ENCODE results near the gene ATP11A.

ATP11A gene

DNA sequence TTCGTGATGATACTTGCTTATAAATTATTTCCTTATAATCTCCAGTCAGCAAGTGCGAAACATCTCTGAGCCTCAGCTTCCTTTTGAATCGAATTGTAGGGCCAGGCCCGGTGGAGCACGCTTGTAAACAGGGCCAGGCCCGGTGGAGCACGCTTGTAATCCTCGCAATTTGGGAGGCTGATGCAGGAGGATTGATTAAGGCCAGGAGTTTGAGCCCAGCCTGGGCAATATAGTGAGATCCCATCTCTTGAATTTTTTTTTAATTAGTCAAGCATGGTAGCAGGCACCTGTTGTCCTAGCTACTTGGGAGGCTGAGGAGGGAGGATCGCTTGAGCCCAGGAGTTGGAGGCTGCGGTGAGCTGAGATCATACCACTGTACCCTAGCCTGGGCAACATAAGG is 163.0 kb downstream of the ATP11A start:
- H3K36me3 ChIP-seq (ENCODE audit: control insufficient read depth in 1 of 2, insufficient read depth in 2 of 2, low read length in 2 of 2), result peaks cover 26 to 33% of the 10 kb centered on the region in 2 experiments
- H3K4ac ChIP-seq (ENCODE audit: low read depth, low read length), result no peak overlapping the region
- no peaks in the 10 kb centered on the region for H3K27me3 ChIP-seq (ENCODE audit: insufficient read depth, low read length)
- no peaks in the 10 kb centered on the region for H3K79me1 ChIP-seq (ENCODE audit: low read length)
- no peak overlapping the region for H2AFZ ChIP-seq (ENCODE audit: insufficient read depth, low read length, poor library complexity)
- no peak overlapping the region for H4K8ac ChIP-seq (ENCODE audit: low read depth, low read length)
- peaks cover 1% of the 10 kb centered on the region for H3K9me3 ChIP-seq (ENCODE audit: insufficient read depth, low read depth, low read length)
- H3K4me1 ChIP-seq (ENCODE audit: control insufficient read depth in 1 of 2, insufficient read depth in 2 of 2, low read length in 2 of 2), result no peaks in the 10 kb centered on the region
- no peak overlapping the region for H3K9ac ChIP-seq (ENCODE audit: low read length)
- H3K27ac ChIP-seq (ENCODE audit: low read depth, low read length), result no peak overlapping the region
- no peak overlapping the region for H3K18ac ChIP-seq (ENCODE audit: low read length)
- peak in 1 of 2 donors; percentile 64 for DNase-seq
- no peak overlapping the region for H2BK5ac ChIP-seq (ENCODE audit: low read depth, low read length, poor library complexity)
- no peak overlapping the region for H2AK5ac ChIP-seq (ENCODE audit: low read length)
- H4K91ac ChIP-seq (ENCODE audit: low read depth, low read length), result no peak overlapping the region
- WGBS (ENCODE audit: extremely low coverage, insufficient coverage, insufficient read length), result no CpG with 5 or more reads among the region's 10 CpGs
- H3K79me2 ChIP-seq (ENCODE audit: control insufficient read depth, insufficient read depth, low read length, poor library complexity), result no peaks in the 10 kb centered on the region
- H3K14ac ChIP-seq (ENCODE audit: low read length), result no peak overlapping the region
- H4K12ac ChIP-seq (ENCODE audit: low read depth, low read length), result no peak overlapping the region
- H3K4me3 ChIP-seq (ENCODE audit: low read depth, low read length), result no peak overlapping the region
- H3K23ac ChIP-seq (ENCODE audit: low read length), result no peak overlapping the region
- H2BK12ac ChIP-seq (ENCODE audit: low read length), result no peak overlapping the region
- no peak overlapping the region for H3K4me2 ChIP-seq (ENCODE audit: low read length)
- no peak overlapping the region for H2BK120ac ChIP-seq (ENCODE audit: insufficient read depth, low read length, poor library complexity)

DNA sequence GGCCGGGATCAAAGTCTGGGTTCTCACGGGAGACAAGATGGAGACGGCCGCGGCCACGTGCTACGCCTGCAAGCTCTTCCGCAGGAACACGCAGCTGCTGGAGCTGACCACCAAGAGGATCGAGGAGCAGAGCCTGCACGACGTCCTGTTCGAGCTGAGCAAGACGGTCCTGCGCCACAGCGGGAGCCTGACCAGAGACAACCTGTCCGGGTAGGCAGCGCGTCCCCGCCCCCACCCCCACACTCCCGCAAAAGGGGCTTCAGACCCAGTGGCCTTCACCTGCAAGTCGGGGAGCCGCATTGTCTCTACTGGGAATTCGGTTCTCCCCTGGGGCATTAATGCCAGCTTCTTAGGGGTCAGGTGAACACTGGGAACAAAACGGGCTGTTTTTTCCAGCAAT is 164.5 kb downstream of the ATP11A start:
- no peak overlapping the region for H3K27ac ChIP-seq (ENCODE audit: low read depth, low read length)
- no peak overlapping the region for H3K14ac ChIP-seq (ENCODE audit: low read length)
- H3K79me1 ChIP-seq (ENCODE audit: low read length), result no peaks in the 10 kb centered on the region
- no peak overlapping the region for H4K8ac ChIP-seq (ENCODE audit: low read depth, low read length)
- H2AK5ac ChIP-seq (ENCODE audit: low read length), result no peak overlapping the region
- H4K91ac ChIP-seq (ENCODE audit: low read depth, low read length), result no peak overlapping the region
- whole genome bisulfite sequencing (ENCODE audit: extremely low coverage, insufficient coverage, insufficient read length), result no CpG with 5 or more reads among the region's 25 CpGs
- no peak overlapping the region for H2BK12ac ChIP-seq (ENCODE audit: low read length)
- no peak overlapping the region for H3K4ac ChIP-seq (ENCODE audit: low read depth, low read length)
- H3K4me1 ChIP-seq (ENCODE audit: control insufficient read depth in 1 of 2, insufficient read depth in 2 of 2, low read length in 2 of 2), result no peaks in the 10 kb centered on the region
- H3K36me3 ChIP-seq (ENCODE audit: control insufficient read depth in 1 of 2, insufficient read depth in 2 of 2, low read length in 2 of 2), result peaks cover 36 to 46% of the 10 kb centered on the region in 2 experiments
- no peak overlapping the region for H2BK120ac ChIP-seq (ENCODE audit: insufficient read depth, low read length, poor library complexity)
- H2BK5ac ChIP-seq (ENCODE audit: low read depth, low read length, poor library complexity), result no peak overlapping the region
- H4K12ac ChIP-seq (ENCODE audit: low read depth, low read length), result no peak overlapping the region
- no peak for DNase-seq
- H3K4me3 ChIP-seq (ENCODE audit: low read depth, low read length), result no peak overlapping the region
- no peak overlapping the region for H3K18ac ChIP-seq (ENCODE audit: low read length)
- H3K9ac ChIP-seq (ENCODE audit: low read length), result no peak overlapping the region
- H3K9me3 ChIP-seq (ENCODE audit: insufficient read depth, low read depth, low read length), result peaks cover 1% of the 10 kb centered on the region
- no peaks in the 10 kb centered on the region for H3K79me2 ChIP-seq (ENCODE audit: control insufficient read depth, insufficient read depth, low read length, poor library complexity)
- no peak overlapping the region for H3K23ac ChIP-seq (ENCODE audit: low read length)
- no peak overlapping the region for H3K4me2 ChIP-seq (ENCODE audit: low read length)
- H2AFZ ChIP-seq (ENCODE audit: insufficient read depth, low read length, poor library complexity), result no peak overlapping the region
- no peaks in the 10 kb centered on the region for H3K27me3 ChIP-seq (ENCODE audit: insufficient read depth, low read length)

DNA sequence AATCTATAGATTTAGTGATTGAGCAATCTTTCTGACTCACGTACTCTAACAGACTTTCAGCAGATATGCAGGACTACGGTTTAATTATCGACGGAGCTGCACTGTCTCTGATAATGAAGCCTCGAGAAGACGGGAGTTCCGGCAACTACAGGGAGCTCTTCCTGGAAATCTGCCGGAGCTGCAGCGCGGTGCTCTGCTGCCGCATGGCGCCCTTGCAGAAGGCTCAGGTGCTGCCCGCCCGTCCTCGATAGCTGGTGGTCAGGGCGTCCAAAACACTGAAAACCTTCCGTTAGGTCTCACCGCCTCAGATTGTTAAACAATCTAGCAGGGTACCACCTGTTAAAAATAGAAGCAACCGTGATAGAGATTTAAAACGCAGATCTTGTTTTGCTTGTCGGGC is 166.0 kb downstream of the ATP11A start:
- Histone ChIP-seq H3K79me2 (ENCODE audit: control insufficient read depth, insufficient read depth, low read length, poor library complexity) (no peaks in the 10 kb centered on the region), H3K79me1 (ENCODE audit: low read length) (no peaks in the 10 kb centered on the region), H3K9ac (ENCODE audit: low read length) (no peak overlapping the region), H3K27me3 (ENCODE audit: insufficient read depth, low read length) (no peaks in the 10 kb centered on the region), H2BK12ac (ENCODE audit: low read length) (no peak overlapping the region), H4K8ac (ENCODE audit: low read depth, low read length) (no peak overlapping the region), H3K4ac (ENCODE audit: low read depth, low read length) (no peak overlapping the region), H3K27ac (ENCODE audit: low read depth, low read length) (no peak overlapping the region), H4K91ac (ENCODE audit: low read depth, low read length) (no peak overlapping the region), H3K18ac (ENCODE audit: low read length) (no peak overlapping the region), H3K4me1 (ENCODE audit: control insufficient read depth in 1 of 2, insufficient read depth in 2 of 2, low read length in 2 of 2) (no peaks in the 10 kb centered on the region), H2AK5ac (ENCODE audit: low read length) (no peak overlapping the region), H3K14ac (ENCODE audit: low read length) (no peak overlapping the region), H3K36me3 (ENCODE audit: control insufficient read depth in 1 of 2, insufficient read depth in 2 of 2, low read length in 2 of 2) (peaks cover 42 to 53% of the 10 kb centered on the region in 2 experiments), H2BK5ac (ENCODE audit: low read depth, low read length, poor library complexity) (no peak overlapping the region), H2AFZ (ENCODE audit: insufficient read depth, low read length, poor library complexity) (no peak overlapping the region), H3K4me3 (ENCODE audit: low read depth, low read length) (no peak overlapping the region), H3K9me3 (ENCODE audit: insufficient read depth, low read depth, low read length) (no peaks in the 10 kb centered on the region), H3K4me2 (ENCODE audit: low read length) (no peak overlapping the region), H4K12ac (ENCODE audit: low read depth, low read length) (no peak overlapping the region), H3K23ac (ENCODE audit: low read length) (no peak overlapping the region), H2BK120ac (ENCODE audit: insufficient read depth, low read length, poor library complexity) (no peak overlapping the region)
- DNase-seq, result no peak
- WGBS (ENCODE audit: extremely low coverage, insufficient coverage, insufficient read length), result no CpG with 5 or more reads among the region's 21 CpGs

DNA sequence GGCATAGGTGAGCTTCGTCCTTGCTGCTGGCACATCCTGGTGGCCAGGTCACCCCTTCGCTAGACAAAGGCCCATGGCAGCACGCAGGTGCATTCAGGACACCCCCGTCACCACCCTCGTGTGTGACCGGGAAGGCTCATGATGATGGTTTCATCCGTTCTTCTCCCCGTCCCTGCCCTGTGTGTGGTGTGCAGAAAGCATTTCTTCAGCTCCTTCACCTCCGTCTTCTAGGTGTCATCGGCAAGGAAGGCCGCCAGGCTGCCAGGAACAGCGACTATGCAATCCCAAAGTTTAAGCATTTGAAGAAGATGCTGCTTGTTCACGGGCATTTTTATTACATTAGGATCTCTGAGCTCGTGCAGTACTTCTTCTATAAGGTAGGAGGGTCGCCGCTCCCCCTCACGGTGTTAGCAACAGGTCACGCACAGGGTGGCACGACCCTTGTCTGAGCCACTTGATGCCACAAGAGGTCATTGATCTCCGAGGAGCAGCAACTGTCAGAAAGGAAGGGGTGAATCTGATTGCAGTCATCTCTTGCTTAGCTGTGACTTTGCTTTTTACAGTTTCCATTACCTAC is 168.2 kb downstream of the ATP11A start:
- H3K23ac ChIP-seq (ENCODE audit: low read length), result no peak overlapping the region
- H3K27ac ChIP-seq (ENCODE audit: low read depth, low read length), result no peak overlapping the region
- H3K79me1 ChIP-seq (ENCODE audit: low read length), result no peaks in the 10 kb centered on the region
- H3K9me3 ChIP-seq (ENCODE audit: insufficient read depth, low read depth, low read length), result no peaks in the 10 kb centered on the region
- no peak overlapping the region for H2AFZ ChIP-seq (ENCODE audit: insufficient read depth, low read length, poor library complexity)
- no peaks in the 10 kb centered on the region for H3K79me2 ChIP-seq (ENCODE audit: control insufficient read depth, insufficient read depth, low read length, poor library complexity)
- H3K18ac ChIP-seq (ENCODE audit: low read length), result no peak overlapping the region
- H2BK12ac ChIP-seq (ENCODE audit: low read length), result no peak overlapping the region
- H3K4ac ChIP-seq (ENCODE audit: low read depth, low read length), result no peak overlapping the region
- no peaks in the 10 kb centered on the region for H3K27me3 ChIP-seq (ENCODE audit: insufficient read depth, low read length)
- no peak overlapping the region for H2BK5ac ChIP-seq (ENCODE audit: low read depth, low read length, poor library complexity)
- H4K91ac ChIP-seq (ENCODE audit: low read depth, low read length), result no peak overlapping the region
- H4K8ac ChIP-seq (ENCODE audit: low read depth, low read length), result no peak overlapping the region
- DNase-seq, result no peak
- WGBS (ENCODE audit: extremely low coverage, insufficient coverage, insufficient read length), result no CpG with 5 or more reads among the region's 20 CpGs
- H3K4me1 ChIP-seq (ENCODE audit: control insufficient read depth in 1 of 2, insufficient read depth in 2 of 2, low read length in 2 of 2), result no peaks in the 10 kb centered on the region
- no peak overlapping the region for H3K4me2 ChIP-seq (ENCODE audit: low read length)
- H2BK120ac ChIP-seq (ENCODE audit: insufficient read depth, low read length, poor library complexity), result no peak overlapping the region
- peaks cover 49 to 63% of the 10 kb centered on the region in 2 experiments for H3K36me3 ChIP-seq (ENCODE audit: control insufficient read depth in 1 of 2, insufficient read depth in 2 of 2, low read length in 2 of 2)
- no peak overlapping the region for H2AK5ac ChIP-seq (ENCODE audit: low read length)
- H3K14ac ChIP-seq (ENCODE audit: low read length), result no peak overlapping the region
- no peak overlapping the region for H4K12ac ChIP-seq (ENCODE audit: low read depth, low read length)
- no peak overlapping the region for H3K4me3 ChIP-seq (ENCODE audit: low read depth, low read length)
- peak overlapping the region; percentile 46 for H3K9ac ChIP-seq (ENCODE audit: low read length)
